Stomach (tissue), 4 donors: ENCODE results near the gene R3HCC1L.

ENCODE experiments used
- POLR2A ChIP-seq, 4 donors: fragments of 450-650 bp; IDR thresholded peaks; one replicate each; pipeline ENCODE4 v1.6.1; 2016; ENCODE audit warnings: antibody characterized with exemption in 4 of 4, control low read depth in 2 of 4, mild to moderate bottlenecking in 1 of 4, moderate library complexity in 1 of 4
- POLR2AphosphoS5 ChIP-seq, 3 donors: sonication (generic); formaldehyde crosslinking; IDR thresholded peaks; one replicate each; pipeline ENCODE4 v1.6.1; 2016; ENCODE audit warnings: antibody characterized with exemption in 3 of 3
- TF ChIP-seq, protein P1 (sequence below), 7 experiments: fragments of 450-650 bp in 4 of 7; fragments of 200-600 bp in 3 of 7; sonication (generic) in 3 of 7; IDR thresholded peaks; one replicate each; pipeline ENCODE4 v1.5.1; 2016 to 2019; ENCODE audit warnings: antibody characterized with exemption in 7 of 7, control low read depth in 2 of 7, mild to moderate bottlenecking in 1 of 7

DNA sequence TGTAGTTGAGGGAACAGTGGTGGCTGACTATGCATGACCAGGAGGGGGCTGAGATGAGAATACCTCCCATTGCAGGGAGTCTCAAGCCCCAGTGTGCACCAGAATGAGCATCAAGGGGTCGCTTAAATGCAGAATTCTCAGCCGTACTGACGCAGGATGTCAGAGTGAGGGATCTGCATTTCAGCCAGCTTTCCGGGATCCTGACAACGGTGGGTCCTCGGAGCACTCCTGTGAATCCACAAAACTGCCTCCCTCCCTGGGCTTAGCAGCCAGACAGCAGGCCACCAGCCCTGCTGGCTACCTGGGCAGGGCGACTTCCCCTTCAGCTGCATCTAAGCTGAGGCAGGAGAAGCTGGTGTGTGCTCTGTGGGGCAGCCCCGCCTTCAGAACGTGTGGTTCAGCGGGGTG, 155.3 kb downstream of the R3HCC1L start:
- TF ChIP-seq POLR2AphosphoS5 (IDR thresholded peaks at IDR 0.05): no peak
- TF ChIP-seq, protein P1, sequence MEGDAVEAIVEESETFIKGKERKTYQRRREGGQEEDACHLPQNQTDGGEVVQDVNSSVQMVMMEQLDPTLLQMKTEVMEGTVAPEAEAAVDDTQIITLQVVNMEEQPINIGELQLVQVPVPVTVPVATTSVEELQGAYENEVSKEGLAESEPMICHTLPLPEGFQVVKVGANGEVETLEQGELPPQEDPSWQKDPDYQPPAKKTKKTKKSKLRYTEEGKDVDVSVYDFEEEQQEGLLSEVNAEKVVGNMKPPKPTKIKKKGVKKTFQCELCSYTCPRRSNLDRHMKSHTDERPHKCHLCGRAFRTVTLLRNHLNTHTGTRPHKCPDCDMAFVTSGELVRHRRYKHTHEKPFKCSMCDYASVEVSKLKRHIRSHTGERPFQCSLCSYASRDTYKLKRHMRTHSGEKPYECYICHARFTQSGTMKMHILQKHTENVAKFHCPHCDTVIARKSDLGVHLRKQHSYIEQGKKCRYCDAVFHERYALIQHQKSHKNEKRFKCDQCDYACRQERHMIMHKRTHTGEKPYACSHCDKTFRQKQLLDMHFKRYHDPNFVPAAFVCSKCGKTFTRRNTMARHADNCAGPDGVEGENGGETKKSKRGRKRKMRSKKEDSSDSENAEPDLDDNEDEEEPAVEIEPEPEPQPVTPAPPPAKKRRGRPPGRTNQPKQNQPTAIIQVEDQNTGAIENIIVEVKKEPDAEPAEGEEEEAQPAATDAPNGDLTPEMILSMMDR (IDR thresholded peaks at IDR 0.05): no peak
- TF ChIP-seq POLR2A (IDR thresholded peaks at IDR 0.05): no peak
